Renal cortex interstitium (tissue), 11 donors: Measurements from ENCODE around the gene PPP2CA. TPM values are rescaled to one million over a fixed set of nuclear protein-coding genes. Genes with fewer than 3 reads are reported as not detected.
"Not testable (repeated sequence)": the region's sequence is repeated elsewhere in the genome, so short reads cannot be mapped to it uniquely, and the experiment has no call there.

Source experiments
- DNase-seq, 11 donors: peaks; one replicate each; pipeline ENCODE4 v3.0.0-alpha.2; 2013; ENCODE audit warnings: low read depth in 9 of 11, low spot score in 4 of 11; ENCODE audit errors: extremely low read depth in 1 of 11
- polyA plus RNA-seq, 3 donors: library from polyadenylated mRNA; unstranded; fragments of 120-200 nt; gene quantifications; one replicate each; pipeline ENCODE4 v1.2.1, GENCODE V29; 2013; ENCODE audit not compliant: insufficient read length in 3 of 3

The PPP2CA gene
- polyA plus RNA-seq, 3 donors, result 176 to 229 (median 220) TPM

GRCh38 chr5:134174841-134175839 is 50.7 kb downstream of the PPP2CA start:
- peak in 4 of 11 donors; percentile 20 to 39 (median 27) for DNase-seq

GRCh38 chr5:134171972-134172371 is 53.9 kb downstream of the PPP2CA start:
- no peak for DNase-seq

GRCh38 chr5:134162592-134162991 is 63.3 kb downstream of the PPP2CA start:
- DNase-seq, result no peak

- DNase-seq, result no peak
Observed at GRCh38 chr5:134161513-134162395, 64.1 kb downstream of the PPP2CA start.

GRCh38 chr5:134153657-134154056 is 72.2 kb downstream of the PPP2CA start:
- DNase-seq, result no peak

- no peak for DNase-seq
Observed at GRCh38 chr5:134153241-134153640, 72.6 kb downstream of the PPP2CA start.

GRCh38 chr5:134152173-134152832 is 73.6 kb downstream of the PPP2CA start:
- DNase-seq, result not testable (repeated sequence)

GRCh38 chr5:134151723-134152122 is 74.2 kb downstream of the PPP2CA start:
- no peak for DNase-seq

GRCh38 chr5:134149571-134150303 is 76.1 kb downstream of the PPP2CA start:
- DNase-seq, result no peak

GRCh38 chr5:134148986-134149539 is 76.8 kb downstream of the PPP2CA start:
- no peak for DNase-seq

GRCh38 chr5:134148316-134148715 is 77.6 kb downstream of the PPP2CA start:
- DNase-seq, result peak in 4 of 11 donors; percentile 38 to 39 (median 38)

GRCh38 chr5:134146651-134147518 is 79.0 kb downstream of the PPP2CA start:
- DNase-seq, result no peak

GRCh38 chr5:134145779-134146581 is 79.9 kb downstream of the PPP2CA start:
- DNase-seq, result peak; percentile 31 to 67 (median 46)

- DNase-seq, result no peak
Observed at GRCh38 chr5:134145041-134145757, 80.7 kb downstream of the PPP2CA start.
